Esophagus squamous epithelium (tissue), 5 donors: ENCODE measurements around the gene PTPRD. TPM values are rescaled to one million over a fixed set of nuclear protein-coding genes. Genes with fewer than 3 reads are reported as not detected.

Experiments
- DNase-seq: peaks from one replicate; lab custom pipeline; 2025; lab: John Stamatoyannopoulos, UW
- H3K27ac ChIP-seq, 4 donors: fragments of 200-600 bp; sonication (generic); one replicate each; pipeline ENCODE4 v1.5.1; 2016 to 2019; ENCODE audit warnings: mild to moderate bottlenecking in 1 of 4
- H3K27me3 ChIP-seq, 4 donors: fragments of 200-600 bp; sonication (generic); 1 replicate in 3 of 4; 2 replicates in 1 of 4; pipeline versions ENCODE4 v1.5.1 to v1.6.0; 2017 to 2021; ENCODE audit warnings: antibody characterized with exemption in 1 of 4
- H3K36me3 ChIP-seq, 3 donors: fragments of 200-600 bp; sonication (generic); one replicate each; pipeline ENCODE4 v1.5.1; 2016 to 2019
- H3K4me1 ChIP-seq, 3 donors: fragments of 200-600 bp; sonication (generic); one replicate each; pipeline ENCODE4 v1.5.1; 2017 to 2019
- H3K4me3 ChIP-seq, 4 donors: fragments of 200-600 bp; sonication (generic); 1 replicate in 3 of 4; 2 replicates in 1 of 4; pipeline ENCODE4 v1.5.1; 2016 to 2019; ENCODE audit warnings: mild to moderate bottlenecking in 2 of 4, moderate library complexity in 1 of 4
- H3K9me3 ChIP-seq, 3 donors: fragments of 200-600 bp; sonication (generic); one replicate each; pipeline ENCODE4 v1.5.1; 2016 to 2019
- CTCF ChIP-seq, 6 experiments: fragments of 450-650 bp in 4 of 6; fragments of 200-600 bp in 2 of 6; sonication (generic) in 2 of 6; IDR thresholded peaks; one replicate each; pipeline ENCODE4 v1.5.1; 2016 to 2019; ENCODE audit warnings: antibody characterized with exemption in 6 of 6, mild to moderate bottlenecking in 4 of 6, moderate library complexity in 4 of 6
- POLR2A ChIP-seq, 4 donors: fragments of 450-650 bp; IDR thresholded peaks; one replicate each; pipeline ENCODE4 v1.6.1; 2017; ENCODE audit warnings: antibody characterized with exemption in 4 of 4, mild to moderate bottlenecking in 4 of 4, moderate library complexity in 3 of 4
- whole genome bisulfite sequencing, 2 donors: methylation state at CpG; one replicate each; pipeline ENCODE4 v1.1.5; 2018; 5-methylcytosine and 5-hydroxymethylcytosine counted together
- intact Hi-C: fragments of 100-400 bp; cut with DNase I; formaldehyde crosslinking; loops from one replicate; pipeline ENCODE4 v1.15.0; 2022
- total RNA-seq, 4 donors: library from RNA; depleted of rRNA; stranded (reverse); fragments of >200 nt; gene quantifications; one replicate each; pipeline ENCODE4 v1.1.0, GENCODE V29; 2016
- donor health status: DM: yes; HTN: yes; CAD: no.

Gene PTPRD
- total RNA-seq, 4 donors from 2014 or later = 0.23 to 16.3 (median 6.6) TPM

- Histone ChIP-seq H3K4me3 (no peak overlapping the region), H3K27ac (no peak overlapping the region), H3K27me3 (no peaks in the 10 kb centered on the region), H3K36me3 (no peaks in the 10 kb centered on the region), H3K9me3 (no peaks in the 10 kb centered on the region), H3K4me1 (no peaks in the 10 kb centered on the region)
- no peak for TF ChIP-seq POLR2A (IDR thresholded peaks at IDR 0.05)
- TF ChIP-seq CTCF (IDR thresholded peaks at IDR 0.05) = no peak
- WGBS, 2 donors = 85 to 86% methylated on average over 4 of the region's 4 CpGs
- intact Hi-C loops = no loop called here
- DNase-seq = no peak
Measured at GRCh38 chr9:8382777-8383527, 2229.8 kb downstream of the PTPRD start.

GRCh38 chr9:8382266-8382665 lies 2230.5 kb downstream of the PTPRD start:
- H3K4me1 ChIP-seq = no peaks in the 10 kb centered on the region
- TF ChIP-seq POLR2A (IDR thresholded peaks at IDR 0.05) (no peak), CTCF (IDR thresholded peaks at IDR 0.05) (no peak)
- no peaks in the 10 kb centered on the region for H3K27me3 ChIP-seq
- no peak overlapping the region for H3K4me3 ChIP-seq
- no peak overlapping the region for H3K27ac ChIP-seq
- H3K9me3 ChIP-seq = no peaks in the 10 kb centered on the region
- H3K36me3 ChIP-seq = no peaks in the 10 kb centered on the region
- intact Hi-C loops = no loop called here
- WGBS, 2 donors = 62 to 73% methylated on average over 1 of the region's 1 CpG
- no peak for DNase-seq

- no peak for DNase-seq
- no peaks in the 10 kb centered on the region for H3K9me3 ChIP-seq
- no peak overlapping the region for H3K27ac ChIP-seq
- no peaks in the 10 kb centered on the region for H3K36me3 ChIP-seq
- no peaks in the 10 kb centered on the region for H3K4me1 ChIP-seq
- intact Hi-C loops = no loop called here
- 72 to 87% methylated on average over 3 of the region's 3 CpGs for WGBS, 2 donors
- no peaks in the 10 kb centered on the region for H3K27me3 ChIP-seq
- TF ChIP-seq POLR2A (IDR thresholded peaks at IDR 0.05) = no peak
- TF ChIP-seq CTCF (IDR thresholded peaks at IDR 0.05) = no peak
- H3K4me3 ChIP-seq = no peak overlapping the region
Measured at GRCh38 chr9:8381601-8382000, 2231.2 kb downstream of the PTPRD start.

GRCh38 chr9:8374471-8374870 lies 2238.3 kb downstream of the PTPRD start:
- Histone ChIP-seq H3K9me3 (no peaks in the 10 kb centered on the region), H3K4me1 (no peaks in the 10 kb centered on the region), H3K4me3 (no peak overlapping the region), H3K27me3 (no peaks in the 10 kb centered on the region), H3K27ac (no peak overlapping the region), H3K36me3 (no peaks in the 10 kb centered on the region)
- DNase-seq = no peak
- intact Hi-C loops = no loop called here
- no peak for TF ChIP-seq CTCF (IDR thresholded peaks at IDR 0.05)
- TF ChIP-seq POLR2A (IDR thresholded peaks at IDR 0.05) = no peak
- whole genome bisulfite sequencing, 2 donors = 86 to 95% methylated on average over 3 of the region's 3 CpGs

- 94 to 96% methylated on average over 2 of the region's 2 CpGs for WGBS, 2 donors
- no peaks in the 10 kb centered on the region for H3K27me3 ChIP-seq
- no peak for TF ChIP-seq POLR2A (IDR thresholded peaks at IDR 0.05)
- TF ChIP-seq CTCF (IDR thresholded peaks at IDR 0.05) = no peak
- intact Hi-C loops = no loop called here
- no peaks in the 10 kb centered on the region for H3K9me3 ChIP-seq
- no peak for DNase-seq
- no peak overlapping the region for H3K4me3 ChIP-seq
- H3K27ac ChIP-seq = no peak overlapping the region
- H3K4me1 ChIP-seq = no peaks in the 10 kb centered on the region
- no peaks in the 10 kb centered on the region for H3K36me3 ChIP-seq
Measured at GRCh38 chr9:8371686-8372085, 2241.1 kb downstream of the PTPRD start.
